Natural killer cell treated with Interleukin-12 subunit alpha and Interleukin-12 subunit beta and Interleukin-15 and Interleukin-18, amount 100 ng/mL, for 72 hours (primary cell): ENCODE data around the gene INHBC. TPM values are rescaled to one million over a fixed set of nuclear protein-coding genes. Genes with fewer than 3 reads are reported as not detected.
"Not testable (repeated sequence)": the region's sequence is repeated elsewhere in the genome, so short reads cannot be mapped to it uniquely, and the experiment has no call there.

ENCODE experiments used
- ATAC-seq, 2 donors: fragments of 150-1000 bp; cut with Tn5 transposase in 1 of 2; sonication (Bioruptor Pico), chemical (Tn5 transposase) in 1 of 2; 2 replicates each; pipeline ENCODE4 v1.10.0; 2021
- DNase-seq: peaks from one replicate; pipeline ENCODE4 v3.0.0; 2022; ENCODE audit warnings: low spot score
- H3K27ac Mint-ChIP-seq, 2 donors: 1 replicate in 1 of 2; 2 replicates in 1 of 2; pipeline ENCODE4 v1.8.0; 2022; ENCODE audit warnings: mixed read lengths in 2 of 2, mild to moderate bottlenecking in 1 of 2, moderate library complexity in 1 of 2
- H3K27me3 Mint-ChIP-seq, 2 donors: 1 replicate in 1 of 2; 2 replicates in 1 of 2; pipeline ENCODE4 v1.8.0; 2022; ENCODE audit warnings: mixed read lengths in 2 of 2
- H3K36me3 Mint-ChIP-seq: one replicate; pipeline ENCODE4 v1.8.0; 2022; ENCODE audit warnings: mixed read lengths
- H3K4me1 Mint-ChIP-seq, 2 donors: 1 replicate in 1 of 2; 2 replicates in 1 of 2; pipeline ENCODE4 v1.8.0; 2022; ENCODE audit warnings: low read depth in 2 of 2, mixed read lengths in 2 of 2, mild to moderate bottlenecking in 1 of 2
- H3K4me3 Mint-ChIP-seq: one replicate; pipeline ENCODE4 v1.8.0; 2022; ENCODE audit warnings: mixed read lengths
- H3K9me3 Mint-ChIP-seq: 2 replicates; pipeline ENCODE4 v1.8.0; 2022; ENCODE audit warnings: mixed read lengths
- total RNA-seq, 2 donors: library from RNA; stranded (reverse); gene quantifications; one replicate each; pipeline ENCODE4 v1.2.3, GENCODE V29; 2022

The INHBC gene
- total RNA-seq, 2 donors from 2014 or later, result not detected

DNA sequence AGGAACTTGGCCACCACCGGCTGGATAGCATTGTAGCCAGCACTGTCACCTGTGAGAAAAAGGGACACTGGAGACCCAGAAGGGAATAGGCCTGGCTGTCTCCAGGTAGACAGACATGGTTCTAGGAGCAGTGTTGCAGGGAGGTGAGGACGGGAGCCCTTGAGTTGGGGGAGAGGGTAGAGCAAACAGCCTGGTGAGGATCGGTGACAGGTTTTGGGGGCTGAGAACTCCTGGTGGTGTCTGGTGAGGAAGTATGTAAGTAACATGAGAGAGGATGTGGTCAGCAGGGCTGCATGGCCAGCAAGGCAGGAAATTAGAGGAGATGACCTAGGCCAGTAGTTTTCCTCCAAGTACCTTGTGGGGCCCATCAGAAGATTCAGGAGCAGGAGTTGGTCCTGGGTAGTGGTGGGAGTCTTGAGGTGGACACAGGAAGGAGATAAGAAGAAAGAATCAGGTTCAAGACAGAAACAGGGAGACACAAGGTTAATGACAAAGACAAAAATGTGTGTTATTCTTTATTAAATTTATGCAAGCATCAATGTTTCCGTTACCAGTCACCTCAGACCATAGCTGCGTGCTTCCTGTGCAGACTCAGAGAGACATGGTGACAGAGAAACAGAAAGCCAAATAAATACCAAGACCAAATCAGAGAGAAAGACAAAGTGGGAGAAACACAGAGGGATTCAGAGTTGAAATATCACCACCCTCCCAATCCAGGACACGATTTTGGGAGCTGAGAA is 45.0 kb downstream of the INHBC start, which contains the start of gene ARHGAP9:
ARHGAP9 (minus strand) TSS at position 491 of the 740 bp plus-strand sequence; CDS start at position 31, 460 bp downstream.
- Mint-ChIP-seq H3K4me1 (peaks cover 62 to 76% of the 10 kb centered on the region in 2 donors), H3K4me3 (peak within 1 kb of the TSS; percentile 89), H3K36me3 (peaks cover 3% of the 10 kb centered on the region), H3K27me3 (no peaks in the 10 kb centered on the region), H3K9me3 (no peaks in the 10 kb centered on the region), H3K27ac (peak within 1 kb of the TSS; percentile 98 to 100)
- ATAC-seq (peak; percentile 77), DNase-seq (peak; percentile 82)

DNA sequence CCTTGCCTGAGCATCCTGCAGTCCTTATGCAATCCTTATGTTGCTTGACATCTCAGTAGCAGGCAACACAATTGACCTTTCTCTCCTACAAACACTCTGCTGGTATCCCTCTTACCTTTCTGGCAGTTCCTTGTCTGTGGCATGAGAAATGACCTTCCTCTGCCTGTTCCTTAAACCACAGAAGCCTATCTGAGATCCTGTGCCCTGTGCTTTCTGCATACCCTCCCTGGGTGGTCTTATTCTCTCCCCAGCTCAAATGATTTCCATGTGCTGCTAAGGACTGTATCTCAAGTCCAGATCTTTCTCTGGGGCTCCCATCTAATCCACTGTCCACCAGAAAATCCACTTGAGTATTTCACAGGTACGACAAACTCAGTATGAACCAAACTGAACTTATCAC is 47.1 kb downstream of the INHBC start:
- DNase-seq (no peak), ATAC-seq (no peak)
- H3K9me3 Mint-ChIP-seq, result no peaks in the 10 kb centered on the region
- peak overlapping the region; percentile 98 to 100 for H3K27ac Mint-ChIP-seq
- peaks cover 50 to 58% of the 10 kb centered on the region in 2 donors for H3K4me1 Mint-ChIP-seq
- H3K27me3 Mint-ChIP-seq, result no peaks in the 10 kb centered on the region
- no peaks in the 10 kb centered on the region for H3K36me3 Mint-ChIP-seq
- peak overlapping the region; percentile 89 for H3K4me3 Mint-ChIP-seq

- peaks cover 40 to 41% of the 10 kb centered on the region in 2 donors for H3K4me1 Mint-ChIP-seq
- H3K27me3 Mint-ChIP-seq, result no peaks in the 10 kb centered on the region
- peaks cover 4% of the 10 kb centered on the region for H3K36me3 Mint-ChIP-seq
These were observed 48.9 kb downstream of the INHBC start for GRCh38 chr12:57483466-57483865.

GRCh38 chr12:57485695-57486094 is 51.1 kb downstream of the INHBC start:
- Mint-ChIP-seq H3K4me1 (peaks cover 32 to 35% of the 10 kb centered on the region in 2 donors), H3K36me3 (peaks cover 16% of the 10 kb centered on the region), H3K27ac (no peak overlapping the region), H3K4me3 (no peak overlapping the region), H3K27me3 (no peaks in the 10 kb centered on the region), H3K9me3 (no peaks in the 10 kb centered on the region)
- DNase-seq (no peak), ATAC-seq (no peak)

More at GRCh38 chr12:57483466-57483865, 48.9 kb downstream of the INHBC start:
- peak overlapping the region; percentile 14 to 31 for H3K27ac Mint-ChIP-seq
- DNase-seq (no peak), ATAC-seq (no peak)
- H3K4me3 Mint-ChIP-seq, result no peak overlapping the region
- H3K9me3 Mint-ChIP-seq, result no peaks in the 10 kb centered on the region

DNA sequence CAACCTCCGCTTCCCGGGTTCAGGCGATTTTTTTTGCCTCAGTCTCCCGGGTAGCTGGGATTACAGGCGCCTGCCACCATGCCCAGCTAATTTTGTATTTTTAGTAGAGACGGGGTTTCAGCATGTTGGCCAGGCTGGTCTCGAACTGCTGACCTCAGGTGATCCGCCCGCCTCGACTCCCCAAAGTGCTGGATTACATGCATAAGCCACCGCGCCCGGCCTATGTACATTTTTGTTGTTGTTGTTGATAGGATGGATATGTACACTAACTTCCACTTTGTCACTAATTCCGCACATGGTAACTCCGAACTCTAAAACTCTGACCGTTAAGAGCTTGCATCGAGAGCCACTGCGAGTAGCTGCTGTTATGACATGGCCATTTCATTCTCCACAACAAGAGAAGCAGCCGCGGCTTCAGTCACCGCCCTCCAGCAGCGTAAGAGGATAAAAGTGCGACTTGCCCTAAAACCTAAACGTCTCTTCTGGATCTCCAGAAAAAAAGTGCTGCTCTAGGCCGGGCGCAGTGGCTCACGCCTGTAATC is 52.5 kb downstream of the INHBC start:
- peaks cover 29% of the 10 kb centered on the region for H3K36me3 Mint-ChIP-seq
- no peak for ATAC-seq
- H3K9me3 Mint-ChIP-seq, result no peaks in the 10 kb centered on the region
- peak overlapping the region; percentile 84 to 98 for H3K27ac Mint-ChIP-seq
- no peak overlapping the region for H3K4me3 Mint-ChIP-seq
- no peak for DNase-seq
- H3K27me3 Mint-ChIP-seq, result no peaks in the 10 kb centered on the region
- peaks cover 30% of the 10 kb centered on the region in 2 donors for H3K4me1 Mint-ChIP-seq

DNA sequence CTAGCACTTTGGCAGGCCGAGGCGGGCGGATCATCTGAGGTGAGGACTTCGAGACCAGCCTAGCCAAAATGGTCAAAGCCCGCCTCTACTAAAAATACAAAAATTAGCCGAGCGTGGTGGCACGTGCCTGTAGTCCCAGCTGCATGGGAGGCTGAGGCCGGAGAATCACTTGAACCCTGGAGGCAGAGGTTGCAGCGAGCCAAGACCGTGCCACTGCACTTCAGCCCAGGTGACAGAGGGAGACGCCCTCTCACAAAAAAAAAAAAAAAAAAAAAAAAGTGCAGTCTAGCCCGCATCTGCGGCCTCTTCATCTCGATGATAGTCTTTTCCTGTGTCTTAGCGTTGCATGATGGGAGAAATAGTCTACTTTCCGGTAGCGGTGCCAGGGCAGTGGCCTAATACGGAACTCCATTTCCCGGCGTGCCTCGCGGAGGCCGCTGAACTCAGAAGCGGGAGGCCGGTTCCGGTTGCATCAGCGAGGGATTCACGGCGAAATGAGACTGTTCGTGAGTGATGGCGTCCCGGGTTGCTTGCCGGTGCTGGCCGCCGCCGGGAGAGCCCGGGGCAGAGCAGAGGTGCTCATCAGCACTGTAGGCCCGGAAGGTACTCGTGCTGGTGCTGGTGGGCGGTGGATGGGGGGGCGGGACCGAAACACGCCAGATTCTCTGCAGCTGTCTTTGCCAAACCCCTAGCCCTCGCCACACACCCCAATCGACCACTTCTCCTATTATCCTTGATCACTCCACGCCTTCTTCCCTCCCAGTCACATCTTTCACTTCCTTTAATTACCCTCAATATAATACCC is 53.2 kb downstream of the INHBC start, which contains the start of gene MARS1:
MARS1 (plus strand) TSS at position 472 of the 805 bp plus-strand sequence; CDS start at position 495, 23 bp downstream.
- peak; percentile 99 to 100 for ATAC-seq
- H3K4me1 Mint-ChIP-seq, result peaks cover 30 to 32% of the 10 kb centered on the region in 2 donors
- peak within 1 kb of the TSS; percentile 95 for H3K4me3 Mint-ChIP-seq
- no peaks in the 10 kb centered on the region for H3K9me3 Mint-ChIP-seq
- DNase-seq, result peak; percentile 96
- peak within 1 kb of the TSS; percentile 84 to 98 for H3K27ac Mint-ChIP-seq
- peaks cover 34% of the 10 kb centered on the region for H3K36me3 Mint-ChIP-seq
- no peaks in the 10 kb centered on the region for H3K27me3 Mint-ChIP-seq

DNA sequence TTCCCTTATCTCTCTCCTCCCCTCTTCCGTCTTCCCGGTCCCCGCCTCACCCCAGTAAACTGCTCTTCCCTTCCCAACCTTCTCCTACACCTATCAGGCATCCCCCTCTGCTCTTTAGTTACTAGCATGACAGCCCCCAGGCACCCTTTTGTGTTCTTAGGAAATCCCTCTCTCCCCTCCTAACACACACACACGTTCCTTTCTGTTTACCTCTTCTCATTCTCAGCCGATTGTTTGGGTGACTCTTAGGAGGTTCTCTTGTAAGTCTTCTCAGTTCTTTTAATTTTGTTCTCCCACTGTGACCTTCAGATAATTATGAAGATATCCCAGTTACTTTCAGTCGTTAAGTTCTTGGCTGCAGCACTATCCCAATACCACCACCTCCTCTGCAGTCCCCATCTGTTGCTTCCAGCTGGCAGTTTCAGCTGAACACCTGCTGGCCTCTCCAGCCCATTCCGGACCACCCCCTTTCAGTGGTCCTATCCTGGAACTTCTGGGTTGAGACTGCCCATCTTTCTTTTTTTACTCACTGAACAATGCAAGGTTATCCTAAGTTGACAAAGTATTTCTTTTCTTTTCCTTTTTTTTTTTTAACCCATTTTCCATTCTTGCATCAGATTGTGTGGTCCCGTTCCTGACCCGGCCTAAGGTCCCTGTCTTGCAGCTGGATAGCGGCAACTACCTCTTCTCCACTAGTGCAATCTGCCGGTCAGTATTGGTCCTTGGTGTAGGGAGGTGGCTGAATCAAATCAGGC is 54.0 kb downstream of the INHBC start:
- Mint-ChIP-seq H3K36me3 (peaks cover 37% of the 10 kb centered on the region), H3K27me3 (no peaks in the 10 kb centered on the region), H3K4me1 (peaks cover 25 to 28% of the 10 kb centered on the region in 2 donors), H3K4me3 (peak overlapping the region; percentile 95), H3K27ac (peak overlapping the region; percentile 84 to 98), H3K9me3 (no peaks in the 10 kb centered on the region)
- DNase-seq (no peak), ATAC-seq (peak in 1 of 2 donors; percentile 1)

DNA sequence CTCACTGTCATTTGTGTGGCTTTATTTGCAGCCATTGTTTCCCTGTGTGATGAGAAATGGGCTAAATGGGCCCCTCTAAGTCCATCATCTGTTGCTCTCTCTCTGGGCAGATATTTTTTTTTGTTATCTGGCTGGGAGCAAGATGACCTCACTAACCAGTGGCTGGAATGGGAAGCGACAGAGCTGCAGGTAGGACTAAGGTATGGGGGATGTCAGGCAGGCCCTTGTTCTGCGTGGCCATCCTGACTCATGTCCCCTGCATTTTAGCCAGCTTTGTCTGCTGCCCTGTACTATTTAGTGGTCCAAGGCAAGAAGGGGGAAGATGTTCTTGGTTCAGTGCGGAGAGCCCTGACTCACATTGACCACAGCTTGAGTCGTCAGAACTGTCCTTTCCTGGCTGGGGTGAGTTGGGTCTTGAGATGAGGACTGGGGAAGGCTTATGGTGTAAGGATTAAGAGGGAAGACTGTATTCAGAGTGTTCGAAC is 54.6 kb downstream of the INHBC start:
- H3K36me3 Mint-ChIP-seq, result peaks cover 37% of the 10 kb centered on the region
- peak overlapping the region; percentile 84 to 98 for H3K27ac Mint-ChIP-seq
- ATAC-seq (no peak), DNase-seq (no peak)
- peak overlapping the region; percentile 95 for H3K4me3 Mint-ChIP-seq
- peaks cover 24 to 28% of the 10 kb centered on the region in 2 donors for H3K4me1 Mint-ChIP-seq
- H3K9me3 Mint-ChIP-seq, result no peaks in the 10 kb centered on the region
- H3K27me3 Mint-ChIP-seq, result no peaks in the 10 kb centered on the region

GRCh38 chr12:57490126-57490525 is 55.5 kb downstream of the INHBC start:
- no peaks in the 10 kb centered on the region for H3K9me3 Mint-ChIP-seq

GRCh38 chr12:57491393-57492280 is 57.1 kb downstream of the INHBC start:
- H3K36me3 Mint-ChIP-seq, result peaks cover 37% of the 10 kb centered on the region
- no peaks in the 10 kb centered on the region for H3K9me3 Mint-ChIP-seq
- peak overlapping the region; percentile 13 to 23 for H3K27ac Mint-ChIP-seq
- no peak for ATAC-seq
- no peak for DNase-seq
- H3K4me3 Mint-ChIP-seq, result peak overlapping the region; percentile 43
- peaks cover 24 to 28% of the 10 kb centered on the region in 2 donors for H3K4me1 Mint-ChIP-seq
- no peaks in the 10 kb centered on the region for H3K27me3 Mint-ChIP-seq

More at GRCh38 chr12:57490126-57490525, 55.5 kb downstream of the INHBC start:
- peaks cover 37% of the 10 kb centered on the region for H3K36me3 Mint-ChIP-seq
- H3K27me3 Mint-ChIP-seq, result no peaks in the 10 kb centered on the region
- no peak overlapping the region for H3K4me3 Mint-ChIP-seq
- H3K27ac Mint-ChIP-seq, result peak overlapping the region in 1 of 2 donors; percentile 98
- DNase-seq (no peak), ATAC-seq (no peak)
- peaks cover 24 to 28% of the 10 kb centered on the region in 2 donors for H3K4me1 Mint-ChIP-seq

GRCh38 chr12:57495051-57495701 is 60.6 kb downstream of the INHBC start:
- not testable (repeated sequence) for H3K4me3 Mint-ChIP-seq, DNase-seq, H3K9me3 Mint-ChIP-seq, H3K27ac Mint-ChIP-seq, ATAC-seq, H3K27me3 Mint-ChIP-seq
- Mint-ChIP-seq H3K4me1 (peaks cover 21 to 22% of the 10 kb centered on the region in 2 donors), H3K36me3 (peaks cover 35% of the 10 kb centered on the region)

- Mint-ChIP-seq H3K36me3 (peaks cover 35% of the 10 kb centered on the region), H3K27me3 (no peaks in the 10 kb centered on the region), H3K27ac (peak overlapping the region in 1 of 2 donors; percentile 42), H3K4me3 (no peak overlapping the region), H3K4me1 (peaks cover 19 to 20% of the 10 kb centered on the region in 2 donors), H3K9me3 (no peaks in the 10 kb centered on the region)
- no peak for DNase-seq
- peak in 1 of 2 donors; percentile 81 for ATAC-seq
These were observed 62.2 kb downstream of the INHBC start for GRCh38 chr12:57496822-57497221.
